ENCODE results near the gene NYNRIN. TPM values are rescaled to one million over a fixed set of nuclear protein-coding genes. Genes with fewer than 3 reads are reported as not detected.

NYNRIN gene
- total RNA-seq, 1 donor from 2014 or later: 6.2 TPM

- no peak for DNase-seq (ENCODE audit: low read depth)
- H3K4me3 ChIP-seq (ENCODE audit: low read depth, low read length): no peak overlapping the region
- TF ChIP-seq CTCF (conservative IDR thresholded peaks at IDR 0.05; ENCODE audit: low read depth, low read length): no peak
Observed at GRCh38 chr14:24378327-24378726, 20.5 kb upstream of the NYNRIN start.

- no peak for DNase-seq (ENCODE audit: low read depth)
- no peak overlapping the region for H3K4me3 ChIP-seq (ENCODE audit: low read depth, low read length)
- TF ChIP-seq CTCF (conservative IDR thresholded peaks at IDR 0.05; ENCODE audit: low read depth, low read length): no peak
Observed at GRCh38 chr14:24378981-24379906, 19.6 kb upstream of the NYNRIN start.

- TF ChIP-seq CTCF (conservative IDR thresholded peaks at IDR 0.05; ENCODE audit: low read depth, low read length): no peak
- H3K4me3 ChIP-seq (ENCODE audit: low read depth, low read length): no peak overlapping the region
- DNase-seq (ENCODE audit: low read depth): no peak
Observed at GRCh38 chr14:24379907-24380730, 18.7 kb upstream of the NYNRIN start.

- TF ChIP-seq CTCF (conservative IDR thresholded peaks at IDR 0.05; ENCODE audit: low read depth, low read length): no peak
- no peak overlapping the region for H3K4me3 ChIP-seq (ENCODE audit: low read depth, low read length)
- no peak for DNase-seq (ENCODE audit: low read depth)
Observed at GRCh38 chr14:24381363-24382063, 17.3 kb upstream of the NYNRIN start.

GRCh38 chr14:24382064-24382371 is 16.8 kb upstream of the NYNRIN start:
- DNase-seq (ENCODE audit: low read depth): no peak

GRCh38 chr14:24384169-24384568 is 14.6 kb upstream of the NYNRIN start:
- no peak for TF ChIP-seq CTCF (conservative IDR thresholded peaks at IDR 0.05; ENCODE audit: low read depth, low read length)
- DNase-seq (ENCODE audit: low read depth): no peak
- H3K4me3 ChIP-seq (ENCODE audit: low read depth, low read length): no peak overlapping the region

More at GRCh38 chr14:24382064-24382371, 16.8 kb upstream of the NYNRIN start:
- H3K4me3 ChIP-seq (ENCODE audit: low read depth, low read length): no peak overlapping the region
- TF ChIP-seq CTCF (conservative IDR thresholded peaks at IDR 0.05; ENCODE audit: low read depth, low read length): no peak
